ENCODE data around the gene ABLIM2. TPM values are rescaled to one million over a fixed set of nuclear protein-coding genes. Genes with fewer than 3 reads are reported as not detected.

ABLIM2 gene
- total and polyA plus RNA-seq, 2 of the 13 experiments (the other 11 are each of a cell fraction or from before 2014, with no cell fraction given): 0.20 to 0.37 TPM

DNA sequence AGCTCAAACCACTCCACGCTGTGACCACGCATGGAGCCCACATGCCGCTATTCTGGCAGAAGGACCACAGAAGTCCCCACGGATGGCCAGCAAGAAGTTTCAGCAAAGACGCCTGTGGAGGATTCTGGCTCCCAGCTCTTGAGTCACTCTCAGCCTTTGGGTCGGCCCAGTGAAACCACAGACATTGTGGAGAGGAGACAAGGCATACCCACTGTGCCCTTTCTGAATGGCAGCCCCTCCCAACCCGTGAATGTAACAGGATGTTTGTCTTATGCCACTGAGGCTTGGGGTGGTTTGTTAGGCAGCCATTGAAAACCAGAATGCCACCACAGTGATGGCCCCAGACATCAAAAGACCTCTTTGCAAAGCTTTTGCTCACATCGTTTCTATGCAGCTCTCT lies 42.7 kb downstream of the ABLIM2 start:
- Histone ChIP-seq H3K9me3 (ENCODE audit: low read length) (no peaks in the 10 kb centered on the region), H3K36me3 (replicated peaks in 1 of 2; ENCODE audit: control insufficient read depth in 1 of 2, insufficient read depth in 2 of 2, low read length in 2 of 2) (no peaks in the 10 kb centered on the region), H3K79me2 (ENCODE audit: insufficient read depth, low read length) (no peaks in the 10 kb centered on the region), H3K9ac (ENCODE audit: insufficient read depth, low read depth, low read length) (no peak overlapping the region), H4K20me1 (ENCODE audit: insufficient read depth, low read length) (no peaks in the 10 kb centered on the region), H3K27me3 (ENCODE audit: control insufficient read depth in 1 of 2, insufficient read depth in 2 of 2, low read length in 2 of 2) (peaks cover 3 to 10% of the 10 kb centered on the region in 2 experiments), H2AFZ (ENCODE audit: low read length) (no peak overlapping the region), H3K27ac (ENCODE audit: extremely low read length, insufficient read depth, low read length) (no peak overlapping the region), H3K4me3 (replicated peaks in 1 of 3; ENCODE audit: insufficient read depth in 1 of 3, low read depth in 2 of 3, low read length in 3 of 3) (no peak overlapping the region), H3K4me1 (ENCODE audit: insufficient read depth, low read length) (peaks cover 34% of the 10 kb centered on the region), H3K4me2 (ENCODE audit: low read depth, low read length) (no peak overlapping the region)
- DNase-seq (ENCODE audit: low spot score) (no peak), ATAC-seq (no peak), FAIRE-seq (no peak)
- BruUV-seq (replicated peaks): no TSS peak
- intact Hi-C loops (cut with micrococcal nuclease; ENCODE audit: unreplicated experiment) (no loop called here), in situ Hi-C loops (cut with HindIII; ENCODE audit: extremely low pct_ligation_motif_present, low pct_unique_long_range_greater_than_20kb) (no loop called here)
- ChIA-PET POLR2A (no interaction called here), CTCF (ENCODE audit: low intra/inter-chr PET ratio, low total read pairs) (no interaction called here)
- WGBS (ENCODE audit: low lambda C conversion rate): 0% methylated on average over 2 of the region's 8 CpGs
- TF ChIP-seq, protein P1, sequence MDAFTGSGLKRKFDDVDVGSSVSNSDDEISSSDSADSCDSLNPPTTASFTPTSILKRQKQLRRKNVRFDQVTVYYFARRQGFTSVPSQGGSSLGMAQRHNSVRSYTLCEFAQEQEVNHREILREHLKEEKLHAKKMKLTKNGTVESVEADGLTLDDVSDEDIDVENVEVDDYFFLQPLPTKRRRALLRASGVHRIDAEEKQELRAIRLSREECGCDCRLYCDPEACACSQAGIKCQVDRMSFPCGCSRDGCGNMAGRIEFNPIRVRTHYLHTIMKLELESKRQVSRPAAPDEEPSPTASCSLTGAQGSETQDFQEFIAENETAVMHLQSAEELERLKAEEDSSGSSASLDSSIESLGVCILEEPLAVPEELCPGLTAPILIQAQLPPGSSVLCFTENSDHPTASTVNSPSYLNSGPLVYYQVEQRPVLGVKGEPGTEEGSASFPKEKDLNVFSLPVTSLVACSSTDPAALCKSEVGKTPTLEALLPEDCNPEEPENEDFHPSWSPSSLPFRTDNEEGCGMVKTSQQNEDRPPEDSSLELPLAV (CRISPR knock-in tag; conservative IDR thresholded peaks at IDR 0.05; ENCODE audit: low read depth): no peak
- TF ChIP-seq CHD4 (IDR thresholded peaks at IDR 0.05; ENCODE audit: borderline replicate concordance, low read length): no peak
- TF ChIP-seq ZNF598 (CRISPR knock-in tag; IDR thresholded peaks at IDR 0.05; ENCODE audit: borderline replicate concordance): no peak
- TF ChIP-seq, protein P2, sequence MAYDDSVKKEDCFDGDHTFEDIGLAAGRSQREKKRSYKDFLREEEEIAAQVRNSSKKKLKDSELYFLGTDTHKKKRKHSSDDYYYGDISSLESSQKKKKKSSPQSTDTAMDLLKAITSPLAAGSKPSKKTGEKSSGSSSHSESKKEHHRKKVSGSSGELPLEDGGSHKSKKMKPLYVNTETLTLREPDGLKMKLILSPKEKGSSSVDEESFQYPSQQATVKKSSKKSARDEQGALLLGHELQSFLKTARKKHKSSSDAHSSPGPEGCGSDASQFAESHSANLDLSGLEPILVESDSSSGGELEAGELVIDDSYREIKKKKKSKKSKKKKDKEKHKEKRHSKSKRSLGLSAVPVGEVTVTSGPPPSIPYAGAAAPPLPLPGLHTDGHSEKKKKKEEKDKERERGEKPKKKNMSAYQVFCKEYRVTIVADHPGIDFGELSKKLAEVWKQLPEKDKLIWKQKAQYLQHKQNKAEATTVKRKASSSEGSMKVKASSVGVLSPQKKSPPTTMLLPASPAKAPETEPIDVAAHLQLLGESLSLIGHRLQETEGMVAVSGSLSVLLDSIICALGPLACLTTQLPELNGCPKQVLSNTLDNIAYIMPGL (CRISPR knock-in tag; IDR thresholded peaks at IDR 0.05; ENCODE audit: borderline replicate concordance in 1 of 2, low read depth in 1 of 2): no peak
- TF ChIP-seq, protein P3, sequence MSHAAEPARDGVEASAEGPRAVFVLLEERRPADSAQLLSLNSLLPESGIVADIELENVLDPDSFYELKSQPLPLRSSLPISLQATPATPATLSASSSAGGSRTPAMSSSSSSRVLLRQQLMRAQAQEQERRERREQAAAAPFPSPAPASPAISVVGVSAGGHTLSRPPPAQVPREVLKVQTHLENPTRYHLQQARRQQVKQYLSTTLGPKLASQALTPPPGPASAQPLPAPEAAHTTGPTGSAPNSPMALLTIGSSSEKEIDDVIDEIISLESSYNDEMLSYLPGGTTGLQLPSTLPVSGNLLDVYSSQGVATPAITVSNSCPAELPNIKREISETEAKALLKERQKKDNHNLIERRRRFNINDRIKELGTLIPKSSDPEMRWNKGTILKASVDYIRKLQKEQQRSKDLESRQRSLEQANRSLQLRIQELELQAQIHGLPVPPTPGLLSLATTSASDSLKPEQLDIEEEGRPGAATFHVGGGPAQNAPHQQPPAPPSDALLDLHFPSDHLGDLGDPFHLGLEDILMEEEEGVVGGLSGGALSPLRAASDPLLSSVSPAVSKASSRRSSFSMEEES (CRISPR knock-in tag; IDR thresholded peaks at IDR 0.05): no peak
- TF ChIP-seq, protein P4, sequence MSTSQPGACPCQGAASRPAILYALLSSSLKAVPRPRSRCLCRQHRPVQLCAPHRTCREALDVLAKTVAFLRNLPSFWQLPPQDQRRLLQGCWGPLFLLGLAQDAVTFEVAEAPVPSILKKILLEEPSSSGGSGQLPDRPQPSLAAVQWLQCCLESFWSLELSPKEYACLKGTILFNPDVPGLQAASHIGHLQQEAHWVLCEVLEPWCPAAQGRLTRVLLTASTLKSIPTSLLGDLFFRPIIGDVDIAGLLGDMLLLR (CRISPR knock-in tag; IDR thresholded peaks at IDR 0.05): no peak

All from HepG2 (cell line).